ENCODE results near the gene KCNK7.

KCNK7 gene

GRCh38 chr11:65619281-65619928 is 23.8 kb upstream of the KCNK7 start:
- no peak overlapping the region for H3K27ac ChIP-seq (ENCODE audit: low read length)

GRCh38 chr11:65618763-65619162 is 23.2 kb upstream of the KCNK7 start:
- Histone ChIP-seq H3K4me3 (ENCODE audit: low read depth in 1 of 2, low read length in 2 of 2) (no peak overlapping the region), H3K36me3 (ENCODE audit: insufficient read depth, low read length) (peaks cover 73% of the 10 kb centered on the region), H3K27ac (ENCODE audit: low read length) (no peak overlapping the region), H3K79me2 (ENCODE audit: insufficient read depth, low read length) (peaks cover 72% of the 10 kb centered on the region), H3K4me2 (ENCODE audit: insufficient read depth, low read length) (peak overlapping the region; percentile 7; the same call in 1 of the 2 replicates), H4K20me1 (ENCODE audit: insufficient read depth, low read length) (peaks cover 67% of the 10 kb centered on the region), H2AFZ (ENCODE audit: low read depth, low read length) (no peak overlapping the region), H3K9me3 (ENCODE audit: insufficient read depth, low read length, severe bottlenecking) (no peaks in the 10 kb centered on the region), H3K9ac (ENCODE audit: low read depth, low read length) (no peak overlapping the region), H3K4me1 (ENCODE audit: insufficient read depth, low read length) (peaks cover 31% of the 10 kb centered on the region), H3K27me3 (ENCODE audit: insufficient read depth, low read length, poor library complexity) (no peaks in the 10 kb centered on the region)
- DNase-seq: no peak
- TF ChIP-seq EZH2 (IDR thresholded peaks at IDR 0.05; ENCODE audit: borderline replicate concordance, low read depth, low read length, severe bottlenecking) (no peak), CTCF (IDR thresholded peaks at IDR 0.05; ENCODE audit: borderline replicate concordance, extremely low read depth, low read length, poor library complexity, severe bottlenecking) (no peak)
- ATAC-seq (ENCODE audit: insufficient read depth, low read depth): no peak

More at GRCh38 chr11:65619281-65619928, 23.8 kb upstream of the KCNK7 start:
- no peak overlapping the region for H3K9ac ChIP-seq (ENCODE audit: low read depth, low read length)
- no peak overlapping the region for H3K4me2 ChIP-seq (ENCODE audit: insufficient read depth, low read length)
- H3K79me2 ChIP-seq (ENCODE audit: insufficient read depth, low read length): peaks cover 65% of the 10 kb centered on the region
- H3K27me3 ChIP-seq (ENCODE audit: insufficient read depth, low read length, poor library complexity): no peaks in the 10 kb centered on the region
- H3K9me3 ChIP-seq (ENCODE audit: insufficient read depth, low read length, severe bottlenecking): no peaks in the 10 kb centered on the region
- H2AFZ ChIP-seq (ENCODE audit: low read depth, low read length): no peak overlapping the region
- H3K36me3 ChIP-seq (ENCODE audit: insufficient read depth, low read length): peaks cover 80% of the 10 kb centered on the region
- ATAC-seq (ENCODE audit: insufficient read depth, low read depth): no peak
- TF ChIP-seq EZH2 (IDR thresholded peaks at IDR 0.05; ENCODE audit: borderline replicate concordance, low read depth, low read length, severe bottlenecking) (no peak), CTCF (IDR thresholded peaks at IDR 0.05; ENCODE audit: borderline replicate concordance, extremely low read depth, low read length, poor library complexity, severe bottlenecking) (no peak)
- no peak for DNase-seq
- H3K4me1 ChIP-seq (ENCODE audit: insufficient read depth, low read length): peaks cover 31% of the 10 kb centered on the region
- peaks cover 68% of the 10 kb centered on the region for H4K20me1 ChIP-seq (ENCODE audit: insufficient read depth, low read length)
- H3K4me3 ChIP-seq (ENCODE audit: low read depth in 1 of 2, low read length in 2 of 2): no peak overlapping the region

GRCh38 chr11:65617990-65618751 is 22.6 kb upstream of the KCNK7 start:
- Histone ChIP-seq H3K36me3 (ENCODE audit: insufficient read depth, low read length) (peaks cover 69% of the 10 kb centered on the region), H4K20me1 (ENCODE audit: insufficient read depth, low read length) (peaks cover 61% of the 10 kb centered on the region), H3K27me3 (ENCODE audit: insufficient read depth, low read length, poor library complexity) (no peaks in the 10 kb centered on the region), H2AFZ (ENCODE audit: low read depth, low read length) (no peak overlapping the region), H3K4me1 (ENCODE audit: insufficient read depth, low read length) (peaks cover 36% of the 10 kb centered on the region), H3K4me2 (ENCODE audit: insufficient read depth, low read length) (peak overlapping the region; percentile 100; the same call in 1 of the 2 replicates), H3K9ac (ENCODE audit: low read depth, low read length) (no peak overlapping the region; the same call in 1 of the 2 replicates), H3K79me2 (ENCODE audit: insufficient read depth, low read length) (peaks cover 76% of the 10 kb centered on the region), H3K9me3 (ENCODE audit: insufficient read depth, low read length, severe bottlenecking) (no peaks in the 10 kb centered on the region), H3K27ac (ENCODE audit: low read length) (no peak overlapping the region), H3K4me3 (ENCODE audit: low read depth in 1 of 2, low read length in 2 of 2) (no peak overlapping the region)
- no peak for DNase-seq
- ATAC-seq (ENCODE audit: insufficient read depth, low read depth): no peak
- TF ChIP-seq EZH2 (IDR thresholded peaks at IDR 0.05; ENCODE audit: borderline replicate concordance, low read depth, low read length, severe bottlenecking) (no peak), CTCF (IDR thresholded peaks at IDR 0.05; ENCODE audit: borderline replicate concordance, extremely low read depth, low read length, poor library complexity, severe bottlenecking) (no peak)
